HL-60/S4 (cell line): Measurements from ENCODE around the gene TFAM.

Experiments used
- in situ Hi-C: fragments of 300-500 bp; cut with MboI; formaldehyde crosslinking; loops from 2 replicates; pipeline ENCODE4 v1.14.3; 2022; ENCODE audit warnings: low sequenced_read_pairs

TFAM gene

DNA sequence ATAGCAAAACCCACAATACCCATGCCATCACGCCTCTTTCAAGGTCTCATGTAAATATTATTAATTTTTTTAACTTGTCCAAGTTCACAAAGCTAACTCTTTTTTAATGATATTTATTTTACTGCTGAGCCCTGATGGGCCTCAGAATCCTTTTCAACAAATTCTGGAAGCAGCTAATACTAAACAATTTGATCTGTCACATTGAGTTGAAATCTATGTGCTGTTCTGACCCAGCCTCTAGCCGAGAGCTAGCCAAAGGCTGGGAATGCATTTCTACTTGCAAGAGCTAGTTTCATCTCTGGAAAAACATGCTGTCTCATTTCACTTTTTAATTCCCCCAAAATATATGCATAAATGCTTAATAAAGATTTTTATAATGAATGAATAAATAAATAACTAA is 47.9 kb downstream of the TFAM start:
- in situ Hi-C loops: no loop called here

DNA sequence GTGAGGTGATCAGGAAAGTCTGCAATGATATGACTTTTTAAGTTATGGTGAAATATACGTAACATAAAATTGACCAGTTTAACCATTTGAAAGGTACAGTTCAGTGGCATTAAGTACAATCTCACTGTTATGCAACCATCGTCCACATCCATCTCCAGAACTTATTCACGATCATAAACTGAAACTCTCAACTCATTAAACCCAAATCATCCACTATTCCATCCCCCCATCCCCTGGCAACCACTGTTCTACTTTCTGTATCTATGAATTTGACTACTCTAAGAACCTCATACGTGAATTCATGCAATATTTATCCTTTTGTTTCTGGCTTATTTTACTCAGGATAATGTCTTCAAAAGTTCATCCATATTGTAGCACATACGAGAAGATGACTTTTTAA is 48.4 kb downstream of the TFAM start:
- in situ Hi-C loops: no loop called here

DNA sequence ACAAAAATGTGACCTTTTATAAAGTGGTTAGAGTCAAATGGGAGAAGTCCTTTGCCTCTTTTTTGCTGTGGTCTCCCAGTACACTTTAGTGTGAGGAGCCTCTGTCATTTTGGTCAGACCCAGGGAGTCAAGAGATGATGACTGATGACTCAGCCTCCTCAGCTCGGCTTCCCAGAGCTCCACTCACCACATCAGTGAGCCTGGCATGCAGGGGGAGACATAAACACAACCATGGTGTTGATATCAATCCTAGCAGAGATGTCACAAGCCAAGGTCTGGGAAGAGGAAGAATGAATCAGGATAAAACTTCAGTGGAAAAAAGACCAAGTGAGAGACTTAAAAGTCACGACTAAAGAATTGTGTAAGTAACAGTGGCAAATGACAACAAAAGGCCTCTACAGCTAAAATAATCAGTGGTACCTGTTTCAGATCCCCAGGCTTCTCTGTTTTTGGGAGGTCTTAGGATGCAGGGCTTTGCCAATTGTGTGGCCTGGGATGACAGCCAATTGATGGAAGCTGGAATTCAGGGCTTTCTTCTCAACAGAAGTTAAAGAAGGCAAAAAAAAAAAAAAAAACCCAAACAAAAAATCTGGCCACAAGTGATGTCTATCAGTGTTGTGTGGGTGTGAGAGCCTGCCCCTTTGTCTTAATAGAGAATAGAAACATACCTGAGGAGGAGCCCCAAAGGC is 50.2 kb downstream of the TFAM start:
- in situ Hi-C loops: no loop called here

DNA sequence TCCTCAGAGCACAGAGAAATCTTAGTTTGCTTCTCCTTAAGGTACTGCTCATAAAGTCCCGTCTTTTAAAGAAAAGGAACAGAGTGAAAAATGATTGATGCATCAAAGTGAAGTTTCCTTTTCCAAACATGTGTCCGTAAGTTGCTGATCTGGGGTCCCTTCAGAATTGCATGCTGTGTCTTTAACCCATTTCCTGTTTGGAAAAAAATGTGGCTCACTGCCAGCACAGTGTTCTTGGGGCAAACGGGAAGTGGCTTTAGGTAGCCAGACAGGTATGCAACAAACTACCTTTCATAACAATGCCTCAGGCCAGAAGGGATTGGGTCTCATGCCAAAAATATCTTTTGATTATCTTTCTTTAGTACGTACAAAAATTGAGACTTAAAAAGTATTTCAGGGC is 50.9 kb downstream of the TFAM start:
- in situ Hi-C loops: no loop called here

GRCh38 chr10:58438340-58438871 is 53.2 kb downstream of the TFAM start:
- in situ Hi-C loops: no loop called here

GRCh38 chr10:58438986-58439385 is 53.8 kb downstream of the TFAM start:
- in situ Hi-C loops: no loop called here

DNA sequence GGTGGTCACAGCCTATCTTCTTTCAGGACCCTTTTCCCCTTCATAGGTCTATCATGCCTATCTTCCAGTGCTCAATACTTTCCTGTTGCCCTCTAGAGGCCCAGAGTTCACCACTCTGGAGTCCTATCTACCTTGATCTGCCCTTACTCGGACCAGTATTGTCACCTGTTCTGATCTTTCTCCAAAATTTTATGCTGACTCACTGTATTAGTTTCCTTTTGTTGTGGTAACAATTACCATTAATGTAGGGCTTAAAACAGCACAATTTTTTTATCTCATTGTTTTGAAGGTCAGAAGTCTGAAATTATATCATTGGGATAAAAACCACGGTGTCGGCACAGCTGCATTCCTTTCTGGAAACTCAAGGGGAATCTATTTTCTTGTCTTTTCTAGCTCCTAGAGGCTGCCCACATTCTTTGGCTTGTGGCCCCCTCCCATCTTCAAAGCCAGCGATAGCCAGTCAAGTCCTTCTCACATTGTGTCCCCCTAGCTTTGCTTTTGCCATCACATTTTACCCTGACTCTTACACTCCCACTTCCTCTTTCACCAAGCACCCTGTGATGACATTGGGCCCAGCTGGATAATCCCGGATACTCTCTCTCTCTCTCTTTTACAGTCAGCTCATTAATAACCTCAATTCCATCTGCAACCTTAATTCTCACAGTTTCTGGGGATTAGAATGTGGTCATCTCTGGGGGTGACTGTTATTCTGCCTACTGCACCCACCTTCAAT is 54.6 kb downstream of the TFAM start:
- in situ Hi-C loops: no loop called here

DNA sequence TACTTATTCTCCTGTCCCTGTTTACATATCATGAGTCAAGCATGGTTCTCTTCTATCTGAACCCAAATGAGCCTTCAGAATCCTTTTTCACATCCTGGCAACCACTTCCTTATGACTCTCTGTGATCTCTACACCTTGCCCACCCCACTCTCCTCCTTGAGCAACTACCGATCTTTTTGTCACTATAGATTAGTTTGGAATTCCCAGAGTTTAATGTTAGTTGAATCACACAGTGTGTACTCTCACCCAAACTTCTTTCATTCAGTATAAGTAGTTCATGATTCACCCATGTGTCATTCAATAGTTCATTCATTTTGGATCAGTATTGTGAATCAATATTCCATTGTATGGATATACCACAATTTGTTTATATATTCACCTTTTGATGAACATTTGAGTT is 55.3 kb downstream of the TFAM start:
- in situ Hi-C loops: no loop called here

- in situ Hi-C loops: no loop called here
Observed at GRCh38 chr10:58444321-58444720, 59.1 kb downstream of the TFAM start.

DNA sequence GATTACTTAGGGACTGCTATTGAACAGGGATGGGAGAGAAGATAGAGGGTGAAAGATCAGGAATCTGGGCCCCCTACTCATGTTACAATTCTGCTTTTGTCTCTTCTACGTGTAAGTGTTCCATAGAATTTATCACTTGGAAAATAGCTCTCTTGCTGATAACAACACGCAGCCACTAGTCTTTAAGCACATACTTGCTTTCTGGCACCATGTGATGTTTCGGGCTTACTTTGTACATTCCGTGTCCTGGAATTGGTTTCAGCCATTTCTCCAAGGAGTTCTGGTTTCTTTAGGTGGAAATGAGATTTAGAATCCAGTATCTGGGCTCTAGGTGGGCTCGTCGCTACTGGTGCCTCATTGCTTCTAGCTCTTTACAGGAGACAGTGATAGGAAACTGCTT is 59.7 kb downstream of the TFAM start:
- in situ Hi-C loops: no loop called here

DNA sequence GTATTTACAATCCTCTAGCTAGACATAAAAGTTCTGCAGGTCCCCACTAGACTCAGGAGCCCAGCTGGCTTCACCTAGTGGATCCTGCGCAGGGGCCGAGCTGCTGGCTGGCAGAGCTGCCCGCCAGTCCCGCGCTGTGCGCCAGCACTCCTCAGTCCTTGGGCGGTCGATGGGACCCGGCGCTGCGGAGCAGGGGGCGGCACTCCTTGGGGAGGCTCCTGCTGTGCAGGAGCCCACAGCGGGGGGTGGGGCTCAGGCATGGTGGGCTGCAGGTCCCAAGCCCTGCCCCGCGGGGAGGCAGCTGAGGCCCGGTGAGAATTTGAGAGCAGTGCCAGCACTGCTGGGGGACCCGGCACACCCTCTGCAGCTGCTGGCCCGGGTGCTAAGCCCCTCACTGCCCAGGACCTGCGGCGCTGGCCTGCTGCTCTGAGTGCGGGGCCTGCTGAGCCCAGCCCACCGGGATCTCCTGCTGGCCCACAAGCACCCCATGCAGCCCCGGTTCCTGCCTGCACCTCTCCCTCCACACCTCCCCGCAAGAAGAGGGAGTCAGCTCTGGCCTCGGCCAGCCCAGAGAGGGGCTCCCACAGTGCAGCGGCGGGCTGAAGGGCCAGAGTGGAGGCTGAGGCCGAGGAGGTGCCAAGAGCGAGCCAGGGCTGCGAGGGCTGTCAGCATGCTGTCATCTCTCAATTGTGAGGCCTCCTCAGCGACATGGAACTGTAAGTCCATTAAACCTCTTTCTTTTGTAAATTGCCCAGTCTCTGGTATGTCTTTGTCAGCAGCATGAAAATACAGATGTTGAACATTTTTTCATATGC is 63.1 kb downstream of the TFAM start:
- in situ Hi-C loops: no loop called here
